Endothelial cell of umbilical vein (primary cell): Measurements from ENCODE around the gene PCNX1.

Experiments
- CTCF ChIP-seq, 2 donors: IDR thresholded peaks; 1 replicate in 1 of 2; 2 replicates in 1 of 2; pipeline ENCODE4 v1.5.1; 2011; ENCODE audit warnings: low read length in 2 of 2, mild to moderate bottlenecking in 2 of 2, moderate library complexity in 2 of 2, control low read depth in 1 of 2, inconsistent platforms in 1 of 2, low read depth in 1 of 2; ENCODE audit not compliant: insufficient read depth in 1 of 2; ENCODE audit errors: extremely low read depth in 1 of 2
- POLR2A ChIP-seq: IDR thresholded peaks from 2 replicates; pipeline ENCODE4 v1.6.1; 2012; ENCODE audit warnings: low read depth, mild to moderate bottlenecking, control low read depth, low read length

GRCh38 chr14:71136386-71137060, 229.3 kb downstream of the PCNX1 start:
- no peak for TF ChIP-seq POLR2A
- no peak for TF ChIP-seq CTCF (IDR thresholded peaks at IDR 0.05; ENCODE audit: extremely low read depth in 1 of 2, insufficient read depth in 1 of 2, low read depth in 1 of 2, low read length in 2 of 2)
